GM12878 (cell line): Measurements from ENCODE around the gene UBE2M. TPM values are rescaled to one million over a fixed set of nuclear protein-coding genes. Genes with fewer than 3 reads are reported as not detected.

Experiments used
- IKZF1 ChIP-seq: fragments of 450-650 bp; conservative IDR thresholded peaks from 2 replicates; pipeline ENCODE4 v1.6.1; 2017; ENCODE audit warnings: antibody characterized with exemption, mild to moderate bottlenecking
- LARP7 ChIP-seq: fragments of 450-650 bp; IDR thresholded peaks from 2 replicates; pipeline ENCODE4 v1.6.1; 2017; ENCODE audit warnings: mild to moderate bottlenecking
- MTA3 ChIP-seq: IDR thresholded peaks from 2 replicates; pipeline ENCODE4 v1.6.1; 2012; ENCODE audit warnings: low read length, inconsistent platforms, borderline replicate concordance
- NR2C1 ChIP-seq: fragments of 450-650 bp; IDR thresholded peaks from 2 replicates; pipeline ENCODE4 v1.6.1; 2017; ENCODE audit warnings: antibody characterized with exemption, mild to moderate bottlenecking, moderate library complexity
- RCOR1 ChIP-seq: conservative IDR thresholded peaks from 2 replicates; pipeline ENCODE4 v1.6.1; 2012; ENCODE audit warnings: low read depth, low read length, improper control_type of control experiment
- polyA plus RNA-seq, 11 experiments: library from polyadenylated mRNA; depleted of rRNA in 4 of 11; unstranded in 6 of 11; stranded (reverse) in 5 of 11; fragments of >200 nt; fragmentation: Nextera tagmentation in 4 of 11; fragmentation: Illumina TruSeq in 1 of 11; extraction: Ambion mirVana in 4 of 11; extraction: Trizol in 1 of 11; gene quantifications; 1 replicate in 1 of 11; 2 replicates in 10 of 11; pipeline versions ENCODE4 v1.2.1 to v1.2.3, GENCODE V29; 2011 to 2016; ENCODE audit warnings: inconsistent platforms in 2 of 11, missing spikeins in 2 of 11, low read depth in 1 of 11
- total RNA-seq, 4 experiments: library from RNA; depleted of rRNA in 3 of 4; stranded (reverse); fragments of >200 nt in 3 of 4; fragmentation: Illumina TruSeq in 1 of 4; extraction: Trizol in 1 of 4; gene quantifications; 2 replicates each; pipeline versions ENCODE4 v1.2.1 to v1.2.3, GENCODE V29; 2013 to 2021
- TF ChIP-seq, protein P1 (sequence below): fragments of 150-350 bp; IDR thresholded peaks from 2 replicates; pipeline ENCODE4 v1.6.1; 2014; ENCODE audit warnings: mild to moderate bottlenecking, low read depth, low read length
- TF ChIP-seq, protein P2 (sequence below): fragments of 450-650 bp; IDR thresholded peaks from 2 replicates; pipeline ENCODE4 v1.6.1; 2016; ENCODE audit warnings: mild to moderate bottlenecking

The UBE2M gene
- total and polyA plus RNA-seq, 10 of the 15 experiments (the other 5 are each of a cell fraction or from before 2014, with no cell fraction given), result 1.4 to 105 (median 73.9) TPM

GRCh38 chr19:58538257-58539168, 19.9 kb downstream of the UBE2M start (continued):
- TF ChIP-seq, protein P1, sequence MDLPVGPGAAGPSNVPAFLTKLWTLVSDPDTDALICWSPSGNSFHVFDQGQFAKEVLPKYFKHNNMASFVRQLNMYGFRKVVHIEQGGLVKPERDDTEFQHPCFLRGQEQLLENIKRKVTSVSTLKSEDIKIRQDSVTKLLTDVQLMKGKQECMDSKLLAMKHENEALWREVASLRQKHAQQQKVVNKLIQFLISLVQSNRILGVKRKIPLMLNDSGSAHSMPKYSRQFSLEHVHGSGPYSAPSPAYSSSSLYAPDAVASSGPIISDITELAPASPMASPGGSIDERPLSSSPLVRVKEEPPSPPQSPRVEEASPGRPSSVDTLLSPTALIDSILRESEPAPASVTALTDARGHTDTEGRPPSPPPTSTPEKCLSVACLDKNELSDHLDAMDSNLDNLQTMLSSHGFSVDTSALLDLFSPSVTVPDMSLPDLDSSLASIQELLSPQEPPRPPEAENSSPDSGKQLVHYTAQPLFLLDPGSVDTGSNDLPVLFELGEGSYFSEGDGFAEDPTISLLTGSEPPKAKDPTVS, result no peak
- TF ChIP-seq, protein P2, sequence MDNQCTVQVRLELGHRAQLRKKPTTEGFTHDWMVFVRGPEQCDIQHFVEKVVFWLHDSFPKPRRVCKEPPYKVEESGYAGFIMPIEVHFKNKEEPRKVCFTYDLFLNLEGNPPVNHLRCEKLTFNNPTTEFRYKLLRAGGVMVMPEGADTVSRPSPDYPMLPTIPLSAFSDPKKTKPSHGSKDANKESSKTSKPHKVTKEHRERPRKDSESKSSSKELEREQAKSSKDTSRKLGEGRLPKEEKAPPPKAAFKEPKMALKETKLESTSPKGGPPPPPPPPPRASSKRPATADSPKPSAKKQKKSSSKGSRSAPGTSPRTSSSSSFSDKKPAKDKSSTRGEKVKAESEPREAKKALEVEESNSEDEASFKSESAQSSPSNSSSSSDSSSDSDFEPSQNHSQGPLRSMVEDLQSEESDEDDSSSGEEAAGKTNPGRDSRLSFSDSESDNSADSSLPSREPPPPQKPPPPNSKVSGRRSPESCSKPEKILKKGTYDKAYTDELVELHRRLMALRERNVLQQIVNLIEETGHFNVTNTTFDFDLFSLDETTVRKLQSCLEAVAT, result no peak
- TF ChIP-seq RCOR1 (no peak), NR2C1 (no peak), MTA3 (no peak), IKZF1 (0 out of 2 replicates have a peak, but pooled peaks have one; percentile 19), LARP7 (no peak)
